Measurements from ENCODE around the gene SLC27A1.
"Not testable (repeated sequence)": the region's sequence is repeated elsewhere in the genome, so short reads cannot be mapped to it uniquely, and the experiment has no call there.

SLC27A1 gene

GRCh38 chr19:17540174-17540573 is 69.8 kb downstream of the SLC27A1 start:
- DNase-seq: no peak

- no peak for DNase-seq
Observed at GRCh38 chr19:17541184-17541759, 70.9 kb downstream of the SLC27A1 start.

- DNase-seq: no peak
Observed at GRCh38 chr19:17542042-17542441, 71.7 kb downstream of the SLC27A1 start.

GRCh38 chr19:17542793-17543582 is 72.7 kb downstream of the SLC27A1 start:
- DNase-seq: no peak

- DNase-seq: no peak
Observed at GRCh38 chr19:17543986-17544385, 73.7 kb downstream of the SLC27A1 start.

- no peak for DNase-seq
Observed at GRCh38 chr19:17544418-17544817, 74.1 kb downstream of the SLC27A1 start.

- no peak for DNase-seq
Observed at GRCh38 chr19:17548145-17548544, 77.8 kb downstream of the SLC27A1 start.

- no peak for DNase-seq
Observed at GRCh38 chr19:17549085-17549740, 78.9 kb downstream of the SLC27A1 start.

GRCh38 chr19:17550076-17550667 is 79.8 kb downstream of the SLC27A1 start:
- no peak for DNase-seq

- not testable (repeated sequence) for DNase-seq
Observed at GRCh38 chr19:17552735-17553134, 82.4 kb downstream of the SLC27A1 start.

- peak; percentile 68 for DNase-seq
Observed at GRCh38 chr19:17553256-17553655, 82.9 kb downstream of the SLC27A1 start.

- DNase-seq: no peak
Observed at GRCh38 chr19:17554968-17555479, 84.7 kb downstream of the SLC27A1 start.

- DNase-seq: peak; percentile 92
Observed at GRCh38 chr19:17555480-17555928, 85.2 kb downstream of the SLC27A1 start, which contains the start of gene COLGALT1. COLGALT1 (plus strand) TSS chr19:17555649; CDS start chr19:17555714, 65 bp downstream.
